Left lung (tissue), 10 donors: ENCODE results near the gene TRRAP. TPM values are rescaled to one million over a fixed set of nuclear protein-coding genes. Genes with fewer than 3 reads are reported as not detected.

Source experiments
- ATAC-seq: fragments of 200-7000 bp; cut with Tn5 transposase; one replicate; pipeline ENCODE4 v1.9.1; 2020; ENCODE audit warnings: moderate library complexity
- DNase-seq, 4 donors: peaks; one replicate each; pipeline ENCODE4 v3.0.0-alpha.2; 2013 to 2020
- H3K27ac ChIP-seq, 2 donors: fragments of 200-600 bp; sonication (generic) in 1 of 2; one replicate each; pipeline versions ENCODE4 v1.5.0 to v1.8.0; 2020 to 2021
- H3K27me3 ChIP-seq, 2 donors: fragments of 200-600 bp; sonication (generic) in 1 of 2; one replicate each; pipeline versions ENCODE4 v1.5.0 to v1.8.0; 2020 to 2021
- H3K36me3 ChIP-seq, 2 donors: fragments of 200-600 bp; sonication (generic) in 1 of 2; one replicate each; pipeline versions ENCODE4 v1.5.0 to v1.8.0; 2020 to 2021
- H3K4me1 ChIP-seq, 2 donors: fragments of 200-600 bp; one replicate each; pipeline ENCODE4 v1.8.0; 2021
- H3K4me3 ChIP-seq, 2 donors: fragments of 200-600 bp; sonication (generic) in 1 of 2; one replicate each; pipeline versions ENCODE4 v1.5.0 to v1.8.0; 2020 to 2021; ENCODE audit warnings: mild to moderate bottlenecking in 1 of 2
- H3K9me3 ChIP-seq, 2 donors: fragments of 200-600 bp; sonication (generic) in 1 of 2; one replicate each; pipeline versions ENCODE4 v1.5.0 to v1.8.0; 2020 to 2021
- intact Hi-C, 2 donors: fragments of 100-400 bp; cut with DNase I; formaldehyde crosslinking; loops; one replicate each; pipeline versions ENCODE4 v1.11.2 to v1.14.2; 2022
- polyA plus RNA-seq, 6 donors: library from polyadenylated mRNA; unstranded; fragments of 120-200 nt; gene quantifications; one replicate each; pipeline ENCODE4 v1.2.1, GENCODE V29; 2013; ENCODE audit not compliant: insufficient read length in 6 of 6
- total RNA-seq, 2 donors: library from RNA; stranded (reverse); fragmentation: NEBNext Ultra II Directional; extraction: Animal tissue kit (Norgen Biotek cat#: 25700); gene quantifications; one replicate each; pipeline ENCODE4 v1.2.1, GENCODE V29; 2021
- TF ChIP-seq, protein P1 (sequence below), 2 donors: fragments of 200-600 bp; sonication (generic) in 1 of 2; IDR thresholded peaks; one replicate each; pipeline versions ENCODE4 v1.5.0 to v1.8.0; 2021; ENCODE audit warnings: antibody characterized with exemption in 2 of 2
- donor health status: DM: no; HTN: yes; CAD: no.
- donor health status: DM: no; HTN: no; CAD: no.

Gene TRRAP
- total and polyA plus RNA-seq, 8 donors = 32.5 to 40.5 (median 38.2) TPM

GRCh38 chr7:99000904-99001465, 122.7 kb downstream of the TRRAP start:
- Histone ChIP-seq H3K27ac (no peak overlapping the region), H3K36me3 (peaks cover 0 to 93% of the 10 kb centered on the region in 2 donors), H3K4me1 (no peaks in the 10 kb centered on the region), H3K27me3 (no peaks in the 10 kb centered on the region), H3K9me3 (no peaks in the 10 kb centered on the region), H3K4me3 (no peak overlapping the region)
- no peak for ATAC-seq
- no peak for DNase-seq
- TF ChIP-seq, protein P1, sequence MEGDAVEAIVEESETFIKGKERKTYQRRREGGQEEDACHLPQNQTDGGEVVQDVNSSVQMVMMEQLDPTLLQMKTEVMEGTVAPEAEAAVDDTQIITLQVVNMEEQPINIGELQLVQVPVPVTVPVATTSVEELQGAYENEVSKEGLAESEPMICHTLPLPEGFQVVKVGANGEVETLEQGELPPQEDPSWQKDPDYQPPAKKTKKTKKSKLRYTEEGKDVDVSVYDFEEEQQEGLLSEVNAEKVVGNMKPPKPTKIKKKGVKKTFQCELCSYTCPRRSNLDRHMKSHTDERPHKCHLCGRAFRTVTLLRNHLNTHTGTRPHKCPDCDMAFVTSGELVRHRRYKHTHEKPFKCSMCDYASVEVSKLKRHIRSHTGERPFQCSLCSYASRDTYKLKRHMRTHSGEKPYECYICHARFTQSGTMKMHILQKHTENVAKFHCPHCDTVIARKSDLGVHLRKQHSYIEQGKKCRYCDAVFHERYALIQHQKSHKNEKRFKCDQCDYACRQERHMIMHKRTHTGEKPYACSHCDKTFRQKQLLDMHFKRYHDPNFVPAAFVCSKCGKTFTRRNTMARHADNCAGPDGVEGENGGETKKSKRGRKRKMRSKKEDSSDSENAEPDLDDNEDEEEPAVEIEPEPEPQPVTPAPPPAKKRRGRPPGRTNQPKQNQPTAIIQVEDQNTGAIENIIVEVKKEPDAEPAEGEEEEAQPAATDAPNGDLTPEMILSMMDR (IDR thresholded peaks at IDR 0.05) = no peak
- intact Hi-C loops = no loop called here

DNA sequence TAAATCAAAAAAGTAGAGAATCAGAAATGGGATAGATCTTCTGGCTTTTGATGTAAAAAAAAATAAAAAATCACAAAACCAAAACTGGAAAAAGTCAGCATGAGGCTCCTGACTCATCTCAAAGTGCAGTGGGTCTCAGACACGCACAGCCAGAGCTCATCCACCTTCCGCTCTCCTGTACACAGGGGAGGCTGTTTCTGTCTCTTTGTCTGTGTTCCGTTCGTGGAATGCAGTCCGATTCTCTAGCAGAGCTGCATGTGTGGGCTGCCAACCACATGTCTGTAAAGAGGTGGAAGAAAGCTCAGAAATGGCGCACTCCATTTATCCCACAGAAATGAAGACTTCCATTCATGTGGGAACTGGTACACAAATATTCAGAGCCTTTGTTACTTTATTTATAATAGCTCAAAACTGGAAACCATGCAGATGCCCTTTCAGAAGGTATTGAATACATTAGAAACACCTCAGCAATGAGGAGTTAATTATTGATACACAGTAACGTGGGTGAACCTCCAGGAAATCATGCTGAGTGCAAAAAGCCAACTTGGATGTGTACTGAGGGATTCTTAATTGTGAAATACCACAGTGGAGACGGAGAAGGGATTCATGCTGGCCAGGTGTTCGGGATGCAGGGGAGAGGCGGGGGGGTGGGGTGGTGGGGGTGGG, 123.3 kb downstream of the TRRAP start:
- no peak overlapping the region for H3K27ac ChIP-seq
- no peaks in the 10 kb centered on the region for H3K4me1 ChIP-seq
- intact Hi-C loops = no loop called here
- TF ChIP-seq, protein P1 (IDR thresholded peaks at IDR 0.05) = no peak
- no peaks in the 10 kb centered on the region for H3K27me3 ChIP-seq
- H3K9me3 ChIP-seq = no peaks in the 10 kb centered on the region
- no peak overlapping the region for H3K4me3 ChIP-seq
- no peak for ATAC-seq
- DNase-seq = no peak
- peaks cover 0 to 93% of the 10 kb centered on the region in 2 donors for H3K36me3 ChIP-seq

GRCh38 chr7:99002148-99002826, 124.0 kb downstream of the TRRAP start:
- ATAC-seq (peak; percentile 73), DNase-seq (no peak)
- intact Hi-C loops = no loop called here
- TF ChIP-seq, protein P1 (IDR thresholded peaks at IDR 0.05) = no peak
- H3K9me3 ChIP-seq = no peaks in the 10 kb centered on the region
- no peak overlapping the region for H3K27ac ChIP-seq
- H3K4me1 ChIP-seq = no peaks in the 10 kb centered on the region
- H3K4me3 ChIP-seq = no peak overlapping the region
- H3K27me3 ChIP-seq = no peaks in the 10 kb centered on the region
- H3K36me3 ChIP-seq = peaks cover 0 to 95% of the 10 kb centered on the region in 2 donors

GRCh38 chr7:99002827-99003212, 124.5 kb downstream of the TRRAP start:
- H3K27me3 ChIP-seq = no peaks in the 10 kb centered on the region
- DNase-seq (no peak), ATAC-seq (peak; percentile 12)
- TF ChIP-seq, protein P1 (IDR thresholded peaks at IDR 0.05) = no peak
- peaks cover 0 to 99% of the 10 kb centered on the region in 2 donors for H3K36me3 ChIP-seq
- intact Hi-C loops = no loop called here
- H3K4me1 ChIP-seq = no peaks in the 10 kb centered on the region
- H3K4me3 ChIP-seq = no peak overlapping the region
- peak overlapping the region; percentile 33 to 53 for H3K27ac ChIP-seq
- no peaks in the 10 kb centered on the region for H3K9me3 ChIP-seq

DNA sequence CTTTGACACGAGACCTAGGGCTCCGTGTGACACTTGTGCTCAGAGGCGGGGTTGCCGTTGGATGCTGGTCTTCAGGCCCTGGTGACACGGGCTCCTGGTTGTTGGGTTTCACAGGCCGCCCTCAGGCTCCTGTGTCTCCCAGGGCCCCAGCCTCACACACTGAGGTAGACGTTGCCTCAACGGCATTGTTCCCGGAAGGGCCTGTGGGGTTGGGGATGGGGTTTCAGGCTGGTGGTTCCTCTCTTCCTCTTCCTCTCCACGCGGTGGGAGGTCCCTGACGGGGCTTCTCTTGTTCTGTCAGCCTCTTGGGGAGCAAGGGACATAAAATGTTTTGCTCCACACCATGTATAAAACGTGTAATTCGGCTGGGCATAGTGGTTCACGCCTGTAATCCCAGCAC, 125.1 kb downstream of the TRRAP start:
- TF ChIP-seq, protein P1 (IDR thresholded peaks at IDR 0.05) = no peak
- no peaks in the 10 kb centered on the region for H3K27me3 ChIP-seq
- peak overlapping the region; percentile 33 to 53 for H3K27ac ChIP-seq
- peaks cover 0 to 99% of the 10 kb centered on the region in 2 donors for H3K36me3 ChIP-seq
- no peaks in the 10 kb centered on the region for H3K9me3 ChIP-seq
- no peaks in the 10 kb centered on the region for H3K4me1 ChIP-seq
- no peak overlapping the region for H3K4me3 ChIP-seq
- intact Hi-C loops = no loop called here
- DNase-seq = no peak
- no peak for ATAC-seq
